ENCODE data around the gene ARAP3.
"Not testable (repeated sequence)": the region's sequence is repeated elsewhere in the genome, so short reads cannot be mapped to it uniquely, and the experiment has no call there.

The ARAP3 gene

DNA sequence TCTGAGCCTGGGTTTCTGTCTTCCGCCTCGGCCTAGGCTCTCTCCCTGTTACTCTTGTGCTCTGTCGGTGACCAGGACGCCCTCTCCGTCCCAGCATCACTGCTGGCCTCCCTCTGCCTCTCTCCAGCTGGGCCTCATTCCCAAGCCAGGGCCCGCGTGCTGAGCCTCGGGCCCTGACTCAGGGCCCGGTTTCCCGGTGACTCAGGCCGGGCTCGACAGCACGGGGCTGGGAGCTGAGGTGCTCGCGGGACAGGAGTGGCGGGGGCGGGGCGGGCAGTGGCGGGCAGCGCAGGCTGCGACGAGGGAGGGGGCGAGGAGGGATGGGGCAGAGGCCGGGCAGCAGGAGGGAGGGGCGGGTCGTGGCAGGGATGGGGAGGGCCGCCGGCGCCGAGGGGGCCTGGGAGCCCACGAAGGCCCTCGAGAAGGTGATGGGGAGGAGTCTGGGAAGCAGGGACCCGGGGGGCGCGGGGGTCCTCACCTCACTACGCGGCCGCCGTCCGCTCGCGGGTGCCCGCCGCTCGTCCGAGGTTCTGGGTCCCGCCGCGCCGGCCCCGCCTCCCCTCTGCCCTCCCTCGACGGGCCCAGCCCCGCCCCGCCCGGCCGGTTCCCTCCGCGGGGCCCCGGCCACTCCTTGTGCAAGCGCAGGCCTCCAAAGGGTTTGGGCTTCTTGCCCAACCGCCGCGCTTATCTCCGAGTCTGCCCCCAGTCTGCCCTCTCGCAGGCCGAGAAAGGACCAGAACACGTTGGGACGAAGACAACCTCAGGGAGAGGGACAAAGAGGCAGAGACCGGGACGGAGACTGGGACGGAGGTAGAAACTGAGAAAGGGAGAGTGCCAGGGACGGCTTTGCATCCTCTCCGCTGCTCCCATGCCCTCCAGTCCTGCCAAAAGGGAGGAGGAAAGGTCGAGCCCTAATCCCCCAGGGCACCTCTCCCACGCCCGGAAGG is at the start of gene ARAP3:
Gene ARAP3 (minus strand): TSS at position 536 of the 947 bp plus-strand sequence. CDS start 1,744 bp downstream, outside the sequence.
- DNase-seq = peak; percentile 28

DNA sequence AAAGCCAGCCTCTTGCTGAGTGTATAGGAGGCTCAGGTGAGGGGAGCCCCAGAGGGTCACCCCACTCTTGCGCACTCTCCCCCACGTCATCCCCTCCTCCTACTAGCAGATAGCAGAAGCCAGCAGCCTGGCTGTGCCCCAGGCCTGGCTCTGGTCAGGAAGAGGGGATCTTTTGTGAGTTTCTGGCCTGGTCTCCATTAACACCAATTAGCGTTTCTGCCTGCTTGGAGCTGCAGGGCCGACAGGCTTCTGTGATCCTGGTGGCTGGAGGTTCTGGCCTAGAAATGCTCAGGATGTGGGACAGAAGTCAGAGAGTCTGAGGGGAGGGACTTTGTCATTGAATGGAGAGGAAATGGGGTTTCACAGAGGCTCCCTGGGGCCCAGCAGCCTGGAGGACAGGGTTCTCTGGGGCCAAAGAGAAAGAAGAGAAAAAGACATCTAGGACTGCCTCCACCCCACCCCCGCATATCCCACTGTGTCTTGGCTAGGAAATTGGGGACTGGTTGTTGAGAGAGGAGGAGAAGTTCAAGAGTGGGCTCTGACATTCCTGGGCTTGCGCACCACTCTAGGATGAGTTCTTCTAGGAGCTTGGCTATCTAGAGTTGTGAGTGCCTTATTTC is 47.5 kb upstream of the ARAP3 start:
- no peak for DNase-seq

DNA sequence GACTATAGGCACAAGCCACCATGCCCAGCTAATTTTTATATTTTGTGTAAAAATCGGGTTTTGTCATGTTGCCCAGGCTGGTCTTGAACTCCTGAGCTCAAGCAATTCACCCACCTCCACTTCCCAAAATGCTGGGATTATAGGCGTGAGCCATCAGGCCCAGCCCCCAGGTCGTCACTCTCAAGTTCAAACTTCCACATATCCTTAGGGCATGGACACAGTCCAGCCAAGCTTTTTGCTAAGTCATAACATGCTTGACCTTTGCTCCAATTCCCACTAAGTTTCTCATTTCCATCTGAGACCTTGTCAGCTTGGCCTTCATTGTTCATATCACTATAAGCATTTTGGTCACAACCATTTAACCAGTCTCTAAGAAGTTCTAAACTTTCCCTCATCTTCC is 43.9 kb upstream of the ARAP3 start:
- DNase-seq = no peak

DNA sequence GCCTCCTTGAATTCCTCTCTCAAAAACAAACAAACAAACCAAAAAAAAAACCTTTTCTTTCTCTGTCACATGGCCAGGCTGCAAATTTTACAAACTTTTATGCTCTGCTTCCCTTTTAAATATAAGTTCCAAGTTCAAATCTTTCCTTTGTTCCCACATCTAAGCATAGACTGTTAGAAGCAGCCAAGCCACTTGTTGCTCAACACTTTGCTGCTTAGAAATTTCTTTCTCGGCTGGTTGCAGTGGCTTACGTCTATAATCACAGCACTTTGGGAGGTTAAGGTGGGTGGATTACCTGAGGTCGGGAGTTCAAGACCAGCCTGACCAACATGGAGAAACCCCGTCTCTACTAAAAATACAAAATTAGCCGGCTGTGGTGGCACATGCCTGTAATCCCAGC is 43.1 kb upstream of the ARAP3 start:
- not testable (repeated sequence) for DNase-seq

DNA sequence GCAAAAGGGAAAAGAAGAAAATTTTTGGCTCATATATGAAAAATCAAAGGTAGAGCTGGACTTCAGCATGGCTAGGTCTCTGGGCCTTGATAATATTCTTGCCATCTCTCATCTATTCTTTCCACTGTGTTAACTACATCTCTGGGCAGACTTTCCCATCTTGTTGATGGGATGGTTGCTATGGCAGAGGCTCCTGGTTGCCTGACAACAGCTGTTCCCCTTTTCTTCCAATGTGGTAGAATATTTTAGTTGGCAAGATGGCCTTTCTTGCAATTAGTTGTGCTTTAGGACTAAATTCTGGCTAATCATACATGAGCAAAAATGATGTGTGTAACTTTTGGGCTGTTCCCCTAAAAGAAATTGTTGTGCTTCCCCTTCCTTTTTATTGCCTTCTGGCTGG is 40.2 kb upstream of the ARAP3 start:
- no peak for DNase-seq

- DNase-seq = no peak
These were observed 35.0 kb upstream of the ARAP3 start for GRCh38 chr5:141717043-141717442.

- no peak for DNase-seq
These were observed 34.4 kb upstream of the ARAP3 start for GRCh38 chr5:141716468-141716867.

GRCh38 chr5:141716009-141716408 is 34.0 kb upstream of the ARAP3 start:
- DNase-seq = peak; percentile 15

DNA sequence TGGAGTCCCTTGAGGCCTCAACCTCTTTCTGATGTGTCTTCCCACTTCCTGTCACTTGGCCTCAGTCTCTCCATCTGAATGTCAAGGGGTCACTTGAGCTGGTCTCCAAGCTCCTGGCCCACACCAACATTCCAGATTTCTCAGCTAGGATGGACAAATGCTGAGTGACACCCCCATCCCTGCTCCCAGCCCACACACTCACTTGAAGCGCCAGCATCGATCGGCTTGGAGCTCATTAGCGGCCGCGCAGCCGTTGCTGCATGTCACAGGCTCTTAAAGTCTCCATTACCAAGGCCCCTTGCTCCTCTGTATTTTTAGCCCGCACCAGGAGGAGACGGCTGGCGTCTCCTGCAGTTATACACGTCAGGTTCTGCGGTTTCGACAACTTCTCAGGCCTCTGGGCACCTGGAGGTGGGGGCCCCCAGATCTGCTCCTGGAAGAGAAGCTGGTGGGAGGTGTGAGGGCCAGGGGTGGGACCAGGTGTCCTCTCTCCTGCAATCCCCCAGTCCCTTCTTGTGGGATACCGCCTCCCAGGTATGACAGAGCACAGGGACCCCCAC is 33.4 kb upstream of the ARAP3 start:
- DNase-seq = no peak

GRCh38 chr5:141714542-141715310 is 32.7 kb upstream of the ARAP3 start:
- peak; percentile 28 for DNase-seq

- peak; percentile 77 for DNase-seq
These were observed 31.7 kb upstream of the ARAP3 start for GRCh38 chr5:141713616-141714309.

DNA sequence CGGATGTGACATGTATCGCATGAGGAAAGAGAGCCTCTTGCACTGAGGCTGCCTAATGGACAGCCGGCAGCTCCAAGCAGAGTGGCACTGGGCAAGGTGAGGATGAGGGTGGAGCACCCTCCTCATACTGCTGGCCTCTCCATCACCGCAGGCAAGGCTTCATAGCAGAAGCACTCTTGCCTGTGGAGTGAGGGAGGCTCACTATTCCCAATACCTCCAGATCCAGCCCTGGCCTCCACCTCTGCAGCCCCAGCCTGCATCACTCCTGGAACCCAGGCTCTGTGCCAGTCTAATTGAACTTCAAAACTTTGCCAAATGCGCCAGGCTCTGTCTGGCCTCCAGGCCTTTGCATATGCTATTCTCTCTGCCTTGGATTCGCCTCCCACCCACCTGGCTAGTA is 29.7 kb upstream of the ARAP3 start:
- DNase-seq = no peak

GRCh38 chr5:141709699-141710267 is 27.8 kb upstream of the ARAP3 start:
- DNase-seq = peak; percentile 78

DNA sequence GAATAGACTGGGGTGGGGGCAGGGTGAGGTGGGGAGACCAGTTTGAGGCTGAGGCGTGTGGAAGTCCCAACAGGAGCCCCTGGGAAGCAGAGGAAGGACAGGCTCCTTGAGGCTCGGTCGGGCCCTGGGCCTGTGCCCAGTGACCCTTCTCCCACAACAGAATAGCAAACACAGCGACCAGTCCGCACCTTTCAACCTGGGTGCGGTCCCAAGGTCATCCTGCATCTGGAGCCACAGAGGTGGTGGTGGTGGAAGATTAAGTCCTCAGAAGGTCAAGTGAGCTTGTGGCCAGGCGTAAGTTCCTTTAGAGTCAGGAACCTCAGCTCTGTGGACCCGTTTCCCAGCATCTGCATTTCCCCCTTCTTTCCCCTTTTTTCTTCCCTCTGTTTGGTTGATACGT is 26.0 kb upstream of the ARAP3 start:
- DNase-seq = no peak

DNA sequence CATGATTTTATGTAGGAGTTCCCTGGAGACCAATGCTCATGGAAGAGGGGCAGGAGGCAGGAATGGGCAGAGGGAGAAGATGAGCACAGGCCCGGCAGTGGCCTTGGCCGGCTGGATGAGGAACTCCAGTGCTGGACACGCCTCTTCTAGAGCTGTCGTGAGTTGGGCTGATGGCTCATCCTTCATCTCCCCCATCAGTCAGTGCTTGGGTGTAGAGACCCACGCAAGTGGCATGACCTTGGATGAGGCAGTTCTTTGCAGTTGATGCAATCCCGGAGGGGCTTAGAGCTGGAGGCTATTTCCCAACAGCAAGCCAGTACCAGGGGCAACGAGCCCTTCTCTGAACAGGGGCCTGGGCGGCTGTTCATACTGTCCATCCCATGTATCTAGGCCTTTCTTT is 25.5 kb upstream of the ARAP3 start:
- no peak for DNase-seq

DNA sequence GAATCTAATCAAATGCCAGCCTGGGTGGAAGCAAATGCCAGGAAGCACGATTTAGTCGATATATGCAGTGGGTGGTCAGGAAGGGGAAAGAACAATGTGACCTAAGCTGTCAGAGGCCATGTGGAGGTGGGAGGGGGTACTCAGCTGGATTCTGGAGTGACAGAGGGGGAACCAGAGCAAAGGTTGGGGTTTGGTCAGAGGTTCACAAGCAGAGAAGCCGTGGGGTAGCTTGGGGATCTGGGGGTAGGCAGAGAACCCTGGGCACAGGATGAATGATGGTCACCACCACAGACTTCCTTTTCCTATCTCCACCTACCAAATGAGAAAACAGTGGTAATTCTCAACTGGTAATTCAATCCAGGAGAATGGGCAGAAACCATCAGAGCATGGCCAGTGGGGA is 24.1 kb upstream of the ARAP3 start:
- no peak for DNase-seq

GRCh38 chr5:141705469-141705868 is 23.4 kb upstream of the ARAP3 start:
- DNase-seq = no peak

GRCh38 chr5:141704782-141705297 is 22.8 kb upstream of the ARAP3 start:
- DNase-seq = no peak

DNA sequence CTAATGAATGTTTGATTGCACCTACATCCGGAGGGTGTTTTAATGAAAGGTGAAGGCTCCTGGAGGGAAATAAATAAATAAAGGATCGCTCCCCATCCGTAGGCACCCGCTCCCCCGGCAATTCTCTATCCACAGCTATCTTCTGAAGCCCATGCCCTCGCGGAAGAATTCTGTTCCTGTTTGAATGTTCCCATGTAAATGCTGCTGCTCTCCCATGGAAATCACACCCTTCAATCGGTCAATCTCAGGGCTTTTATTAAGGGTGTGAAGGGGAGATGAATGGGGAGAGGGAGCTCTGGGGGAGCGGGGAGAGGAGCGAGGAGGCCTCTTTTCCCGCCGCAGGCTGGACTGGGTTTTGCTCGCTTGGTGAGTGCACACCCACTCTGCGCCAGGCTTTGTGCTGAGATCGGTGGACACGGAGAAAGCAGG is 21.1 kb upstream of the ARAP3 start:
- no peak for DNase-seq

GRCh38 chr5:141701360-141702119 is 19.5 kb upstream of the ARAP3 start:
- no peak for DNase-seq

GRCh38 chr5:141697586-141697985 is 15.6 kb upstream of the ARAP3 start:
- no peak for DNase-seq
